GM23338 (cell line): ENCODE results near the gene FXYD5. TPM values are rescaled to one million over a fixed set of nuclear protein-coding genes. Genes with fewer than 3 reads are reported as not detected.

Experiments
- ATAC-seq: fragments of 200-7000 bp; cut with Tn5 transposase; 3 replicates; pipeline ENCODE4 v1.9.1; 2020
- DNase-seq: peaks from one replicate; pipeline ENCODE4 v3.0.0-alpha.2; 2015; ENCODE audit warnings: low spot score
- H2AFZ ChIP-seq: fragments of 200-600 bp; sonication (generic); 2 replicates; pipeline ENCODE4 v1.8.0; 2016; ENCODE audit warnings: antibody characterized with exemption, mild to moderate bottlenecking, moderate library complexity
- H3F3A ChIP-seq: fragments of 200-600 bp; sonication (generic); replicated peaks from 2 replicates; pipeline ENCODE4 v1.8.0; 2017; ENCODE audit warnings: antibody characterized with exemption, mixed run types, low read depth
- H3K27ac ChIP-seq: fragments of 200-600 bp; sonication (generic); 2 replicates; pipeline ENCODE4 v1.6.1; 2016; ENCODE audit warnings: low read depth
- H3K27me3 ChIP-seq: fragments of 200-600 bp; sonication (generic); 2 replicates; pipeline ENCODE4 v1.8.0; 2016; ENCODE audit warnings: mild to moderate bottlenecking, mixed run types, moderate library complexity; ENCODE audit not compliant: insufficient read depth
- H3K36me3 ChIP-seq: fragments of 200-600 bp; sonication (generic); 2 replicates; pipeline ENCODE4 v1.8.0; 2016; ENCODE audit warnings: mild to moderate bottlenecking; ENCODE audit not compliant: insufficient read depth
- H3K4me1 ChIP-seq: fragments of 200-600 bp; sonication (generic); 2 replicates; pipeline ENCODE4 v1.8.0; 2016; ENCODE audit warnings: mild to moderate bottlenecking, moderate library complexity; ENCODE audit not compliant: insufficient read depth
- H3K4me2 ChIP-seq: fragments of 200-600 bp; sonication (generic); 2 replicates; pipeline ENCODE4 v1.7.1; 2017; ENCODE audit warnings: mixed run types
- H3K4me3 ChIP-seq: fragments of 200-600 bp; sonication (generic); 2 replicates; pipeline ENCODE4 v1.6.1; 2016; ENCODE audit warnings: mixed run types
- H3K79me2 ChIP-seq: fragments of 200-600 bp; sonication (generic); replicated peaks from 2 replicates; pipeline ENCODE4 v1.8.0; 2017; ENCODE audit warnings: mild to moderate bottlenecking; ENCODE audit not compliant: insufficient read depth
- H3K9me2 ChIP-seq: fragments of 200-600 bp; sonication (generic); 2 replicates; pipeline ENCODE4 v1.8.0; 2017; ENCODE audit not compliant: insufficient read depth
- H4K20me1 ChIP-seq: fragments of 200-600 bp; sonication (generic); replicated peaks from 2 replicates; pipeline ENCODE4 v1.8.0; 2017; ENCODE audit warnings: mild to moderate bottlenecking; ENCODE audit not compliant: insufficient read depth
- H3K27ac Mint-ChIP-seq: 2 replicates; pipeline ENCODE4 v1.8.0; 2020; ENCODE audit warnings: inconsistent platforms, mild to moderate bottlenecking, moderate library complexity, mixed read lengths
- H3K27me3 Mint-ChIP-seq: 3 replicates; pipeline ENCODE4 v1.8.0; 2022; ENCODE audit warnings: low read depth, mild to moderate bottlenecking, moderate library complexity, mixed read lengths, inconsistent platforms; ENCODE audit not compliant: insufficient read depth, poor library complexity
- H3K36me3 Mint-ChIP-seq: 3 replicates; pipeline ENCODE4 v1.8.0; 2021; ENCODE audit warnings: low read depth, mild to moderate bottlenecking, inconsistent platforms, moderate library complexity, mixed read lengths
- H3K4me1 Mint-ChIP-seq: 3 replicates; pipeline ENCODE4 v1.8.0; 2020; ENCODE audit warnings: mild to moderate bottlenecking, inconsistent platforms, mixed read lengths
- H3K4me3 Mint-ChIP-seq: 3 replicates; pipeline ENCODE4 v1.8.0; 2021; ENCODE audit warnings: moderate library complexity, mild to moderate bottlenecking, inconsistent platforms, mixed read lengths
- H3K9me3 Mint-ChIP-seq: 3 replicates; pipeline ENCODE4 v1.8.0; 2020; ENCODE audit warnings: moderate library complexity, mild to moderate bottlenecking, inconsistent platforms, mixed read lengths
- CREB1 ChIP-seq: fragments of 250-450 bp; sonication (Bioruptor Pico); IDR thresholded peaks from 2 replicates; pipeline ENCODE4 v1.5.0; 2020; ENCODE audit warnings: low read depth, mild to moderate bottlenecking, moderate library complexity
- EZH2 ChIP-seq: fragments of 200-600 bp; sonication (generic); IDR thresholded peaks from one replicate; pipeline ENCODE4 v1.8.0; 2017; ENCODE audit warnings: antibody characterized with exemption, mild to moderate bottlenecking, low read depth; ENCODE audit not compliant: unreplicated experiment
- EZH2phosphoT487 ChIP-seq: fragments of 200-600 bp; sonication (generic); IDR thresholded peaks from one replicate; pipeline ENCODE4 v1.8.1; 2018; ENCODE audit warnings: antibody characterized with exemption; ENCODE audit not compliant: unreplicated experiment
- JUNB ChIP-seq: IDR thresholded peaks from one replicate; pipeline ENCODE4 v1.6.1; 2016; ENCODE audit warnings: antibody characterized with exemption; ENCODE audit not compliant: unreplicated experiment
- NANOG ChIP-seq: IDR thresholded peaks from 2 replicates; pipeline ENCODE4 v1.6.1; 2016; ENCODE audit warnings: antibody characterized with exemption, borderline replicate concordance
- POLR2AphosphoS5 ChIP-seq: IDR thresholded peaks from 2 replicates; pipeline ENCODE4 v1.6.1; 2016; ENCODE audit warnings: antibody characterized with exemption, low read depth
- STAT1 ChIP-seq: IDR thresholded peaks from one replicate; pipeline ENCODE4 v1.6.1; 2016; ENCODE audit warnings: antibody characterized with exemption; ENCODE audit not compliant: unreplicated experiment
- ZNF114 ChIP-seq: fragments of 250-450 bp; sonication (Bioruptor Pico); IDR thresholded peaks from 2 replicates; pipeline ENCODE4 v1.5.0; 2020; ENCODE audit warnings: mild to moderate bottlenecking, moderate library complexity
- ZNF331 ChIP-seq: fragments of 250-450 bp; sonication (Bioruptor Pico); IDR thresholded peaks from 2 replicates; pipeline ENCODE4 v1.5.0; 2020; ENCODE audit warnings: low read depth, mild to moderate bottlenecking, moderate library complexity
- polyA plus RNA-seq: library from polyadenylated mRNA; unstranded; fragments of >200 nt; fragmentation: Nextera tagmentation; extraction: Ambion mirVana; gene quantifications from 2 replicates; pipeline ENCODE4 v1.2.1, GENCODE V29; 2016
- total RNA-seq: library from RNA; depleted of rRNA; stranded (reverse); fragments of >200 nt; shearing (Covaris generic); gene quantifications from 2 replicates; pipeline ENCODE4 v1.2.3, GENCODE V29; 2014
- TF ChIP-seq, protein P1 (sequence below): IDR thresholded peaks from 2 replicates; pipeline ENCODE4 v1.6.1; 2016; ENCODE audit warnings: antibody characterized with exemption
- TF ChIP-seq, protein P2 (sequence below), 2 experiments: fragments of 200-600 bp in 1 of 2; sonication (generic) in 1 of 2; conservative IDR thresholded peaks; 2 replicates each; pipeline versions ENCODE4 v1.5.1 to v1.6.1; 2016 to 2017; ENCODE audit warnings: antibody characterized with exemption in 2 of 2, low read depth in 2 of 2, mild to moderate bottlenecking in 2 of 2, moderate library complexity in 1 of 2
- TF ChIP-seq, protein P3 (sequence below): fragments of 250-450 bp; sonication (Bioruptor Pico); IDR thresholded peaks from 2 replicates; pipeline ENCODE4 v1.5.0; 2020; ENCODE audit warnings: mild to moderate bottlenecking, moderate library complexity
- TF ChIP-seq, protein P4 (sequence below): IDR thresholded peaks from one replicate; pipeline ENCODE4 v1.6.1; 2018; ENCODE audit warnings: antibody characterized with exemption; ENCODE audit not compliant: unreplicated experiment

The FXYD5 gene
- total and polyA plus RNA-seq, 2 experiments from 2014 or later, result 97.7 to 233 TPM

DNA sequence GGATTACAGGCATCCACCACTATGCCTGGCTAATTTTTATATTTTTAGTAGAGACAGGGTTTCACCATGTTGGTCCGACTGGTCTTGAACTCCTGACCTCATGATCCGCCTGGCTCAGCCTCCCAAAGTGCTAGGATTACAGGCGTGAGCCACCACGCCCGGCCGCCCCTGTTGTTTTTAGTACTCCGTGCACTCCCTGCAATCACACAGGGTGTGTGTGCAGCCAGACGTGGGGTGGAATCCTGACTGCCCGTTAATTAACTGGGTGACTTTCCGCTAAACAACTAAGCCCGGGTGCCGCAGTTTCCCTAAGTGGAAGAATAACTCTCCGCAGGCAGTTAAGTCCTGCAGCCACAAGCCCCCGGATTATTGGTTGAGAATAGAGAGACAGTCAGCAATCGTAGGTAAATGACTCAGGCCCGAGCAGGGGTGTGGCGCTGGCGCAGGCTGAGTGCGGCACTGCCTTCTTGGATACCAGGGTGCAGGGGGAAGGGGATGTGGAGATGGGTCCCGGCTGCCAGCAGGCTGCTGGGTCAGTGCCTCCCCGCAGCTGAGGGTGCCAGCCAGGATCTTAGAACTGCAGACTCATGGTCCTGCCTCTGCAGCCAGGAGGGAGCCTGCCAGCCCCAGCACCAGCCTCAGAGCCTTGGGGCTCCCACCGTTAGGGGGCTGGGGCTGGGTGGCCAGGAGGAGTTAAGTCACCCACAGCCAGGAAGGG, 45.0 kb upstream of the FXYD5 start:
- H3K27ac Mint-ChIP-seq, result peak overlapping the region; percentile 52; the same call in 1 of the 2 replicates
- no peak overlapping the region for H3K4me2 ChIP-seq
- H3K4me3 Mint-ChIP-seq, result no peak overlapping the region
- peaks cover 21% of the 10 kb centered on the region for H3K4me1 Mint-ChIP-seq
- H3K27me3 Mint-ChIP-seq, result peaks cover 20% of the 10 kb centered on the region
- H3K79me2 ChIP-seq, result no peaks in the 10 kb centered on the region
- H3K9me2 ChIP-seq, result no peaks in the 10 kb centered on the region
- H4K20me1 ChIP-seq, result no peaks in the 10 kb centered on the region
- peak; percentile 30 for DNase-seq
- H3K4me3 ChIP-seq, result no peak overlapping the region
- H3F3A ChIP-seq, result no peaks in the 10 kb centered on the region
- peaks cover 8% of the 10 kb centered on the region for H3K4me1 ChIP-seq
- no peaks in the 10 kb centered on the region for H3K36me3 ChIP-seq
- H2AFZ ChIP-seq, result peak overlapping the region; percentile 69; the same call in 1 of the 2 replicates
- peak; percentile 17 for ATAC-seq
- TF ChIP-seq, protein P1, sequence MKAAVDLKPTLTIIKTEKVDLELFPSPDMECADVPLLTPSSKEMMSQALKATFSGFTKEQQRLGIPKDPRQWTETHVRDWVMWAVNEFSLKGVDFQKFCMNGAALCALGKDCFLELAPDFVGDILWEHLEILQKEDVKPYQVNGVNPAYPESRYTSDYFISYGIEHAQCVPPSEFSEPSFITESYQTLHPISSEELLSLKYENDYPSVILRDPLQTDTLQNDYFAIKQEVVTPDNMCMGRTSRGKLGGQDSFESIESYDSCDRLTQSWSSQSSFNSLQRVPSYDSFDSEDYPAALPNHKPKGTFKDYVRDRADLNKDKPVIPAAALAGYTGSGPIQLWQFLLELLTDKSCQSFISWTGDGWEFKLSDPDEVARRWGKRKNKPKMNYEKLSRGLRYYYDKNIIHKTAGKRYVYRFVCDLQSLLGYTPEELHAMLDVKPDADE, result no peak
- TF ChIP-seq, protein P2, sequence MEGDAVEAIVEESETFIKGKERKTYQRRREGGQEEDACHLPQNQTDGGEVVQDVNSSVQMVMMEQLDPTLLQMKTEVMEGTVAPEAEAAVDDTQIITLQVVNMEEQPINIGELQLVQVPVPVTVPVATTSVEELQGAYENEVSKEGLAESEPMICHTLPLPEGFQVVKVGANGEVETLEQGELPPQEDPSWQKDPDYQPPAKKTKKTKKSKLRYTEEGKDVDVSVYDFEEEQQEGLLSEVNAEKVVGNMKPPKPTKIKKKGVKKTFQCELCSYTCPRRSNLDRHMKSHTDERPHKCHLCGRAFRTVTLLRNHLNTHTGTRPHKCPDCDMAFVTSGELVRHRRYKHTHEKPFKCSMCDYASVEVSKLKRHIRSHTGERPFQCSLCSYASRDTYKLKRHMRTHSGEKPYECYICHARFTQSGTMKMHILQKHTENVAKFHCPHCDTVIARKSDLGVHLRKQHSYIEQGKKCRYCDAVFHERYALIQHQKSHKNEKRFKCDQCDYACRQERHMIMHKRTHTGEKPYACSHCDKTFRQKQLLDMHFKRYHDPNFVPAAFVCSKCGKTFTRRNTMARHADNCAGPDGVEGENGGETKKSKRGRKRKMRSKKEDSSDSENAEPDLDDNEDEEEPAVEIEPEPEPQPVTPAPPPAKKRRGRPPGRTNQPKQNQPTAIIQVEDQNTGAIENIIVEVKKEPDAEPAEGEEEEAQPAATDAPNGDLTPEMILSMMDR (conservative IDR thresholded peaks at IDR 0.05; ENCODE audit: low read depth in 2 of 2), result no peak
- no peak for TF ChIP-seq ZNF114
- TF ChIP-seq, protein P3, sequence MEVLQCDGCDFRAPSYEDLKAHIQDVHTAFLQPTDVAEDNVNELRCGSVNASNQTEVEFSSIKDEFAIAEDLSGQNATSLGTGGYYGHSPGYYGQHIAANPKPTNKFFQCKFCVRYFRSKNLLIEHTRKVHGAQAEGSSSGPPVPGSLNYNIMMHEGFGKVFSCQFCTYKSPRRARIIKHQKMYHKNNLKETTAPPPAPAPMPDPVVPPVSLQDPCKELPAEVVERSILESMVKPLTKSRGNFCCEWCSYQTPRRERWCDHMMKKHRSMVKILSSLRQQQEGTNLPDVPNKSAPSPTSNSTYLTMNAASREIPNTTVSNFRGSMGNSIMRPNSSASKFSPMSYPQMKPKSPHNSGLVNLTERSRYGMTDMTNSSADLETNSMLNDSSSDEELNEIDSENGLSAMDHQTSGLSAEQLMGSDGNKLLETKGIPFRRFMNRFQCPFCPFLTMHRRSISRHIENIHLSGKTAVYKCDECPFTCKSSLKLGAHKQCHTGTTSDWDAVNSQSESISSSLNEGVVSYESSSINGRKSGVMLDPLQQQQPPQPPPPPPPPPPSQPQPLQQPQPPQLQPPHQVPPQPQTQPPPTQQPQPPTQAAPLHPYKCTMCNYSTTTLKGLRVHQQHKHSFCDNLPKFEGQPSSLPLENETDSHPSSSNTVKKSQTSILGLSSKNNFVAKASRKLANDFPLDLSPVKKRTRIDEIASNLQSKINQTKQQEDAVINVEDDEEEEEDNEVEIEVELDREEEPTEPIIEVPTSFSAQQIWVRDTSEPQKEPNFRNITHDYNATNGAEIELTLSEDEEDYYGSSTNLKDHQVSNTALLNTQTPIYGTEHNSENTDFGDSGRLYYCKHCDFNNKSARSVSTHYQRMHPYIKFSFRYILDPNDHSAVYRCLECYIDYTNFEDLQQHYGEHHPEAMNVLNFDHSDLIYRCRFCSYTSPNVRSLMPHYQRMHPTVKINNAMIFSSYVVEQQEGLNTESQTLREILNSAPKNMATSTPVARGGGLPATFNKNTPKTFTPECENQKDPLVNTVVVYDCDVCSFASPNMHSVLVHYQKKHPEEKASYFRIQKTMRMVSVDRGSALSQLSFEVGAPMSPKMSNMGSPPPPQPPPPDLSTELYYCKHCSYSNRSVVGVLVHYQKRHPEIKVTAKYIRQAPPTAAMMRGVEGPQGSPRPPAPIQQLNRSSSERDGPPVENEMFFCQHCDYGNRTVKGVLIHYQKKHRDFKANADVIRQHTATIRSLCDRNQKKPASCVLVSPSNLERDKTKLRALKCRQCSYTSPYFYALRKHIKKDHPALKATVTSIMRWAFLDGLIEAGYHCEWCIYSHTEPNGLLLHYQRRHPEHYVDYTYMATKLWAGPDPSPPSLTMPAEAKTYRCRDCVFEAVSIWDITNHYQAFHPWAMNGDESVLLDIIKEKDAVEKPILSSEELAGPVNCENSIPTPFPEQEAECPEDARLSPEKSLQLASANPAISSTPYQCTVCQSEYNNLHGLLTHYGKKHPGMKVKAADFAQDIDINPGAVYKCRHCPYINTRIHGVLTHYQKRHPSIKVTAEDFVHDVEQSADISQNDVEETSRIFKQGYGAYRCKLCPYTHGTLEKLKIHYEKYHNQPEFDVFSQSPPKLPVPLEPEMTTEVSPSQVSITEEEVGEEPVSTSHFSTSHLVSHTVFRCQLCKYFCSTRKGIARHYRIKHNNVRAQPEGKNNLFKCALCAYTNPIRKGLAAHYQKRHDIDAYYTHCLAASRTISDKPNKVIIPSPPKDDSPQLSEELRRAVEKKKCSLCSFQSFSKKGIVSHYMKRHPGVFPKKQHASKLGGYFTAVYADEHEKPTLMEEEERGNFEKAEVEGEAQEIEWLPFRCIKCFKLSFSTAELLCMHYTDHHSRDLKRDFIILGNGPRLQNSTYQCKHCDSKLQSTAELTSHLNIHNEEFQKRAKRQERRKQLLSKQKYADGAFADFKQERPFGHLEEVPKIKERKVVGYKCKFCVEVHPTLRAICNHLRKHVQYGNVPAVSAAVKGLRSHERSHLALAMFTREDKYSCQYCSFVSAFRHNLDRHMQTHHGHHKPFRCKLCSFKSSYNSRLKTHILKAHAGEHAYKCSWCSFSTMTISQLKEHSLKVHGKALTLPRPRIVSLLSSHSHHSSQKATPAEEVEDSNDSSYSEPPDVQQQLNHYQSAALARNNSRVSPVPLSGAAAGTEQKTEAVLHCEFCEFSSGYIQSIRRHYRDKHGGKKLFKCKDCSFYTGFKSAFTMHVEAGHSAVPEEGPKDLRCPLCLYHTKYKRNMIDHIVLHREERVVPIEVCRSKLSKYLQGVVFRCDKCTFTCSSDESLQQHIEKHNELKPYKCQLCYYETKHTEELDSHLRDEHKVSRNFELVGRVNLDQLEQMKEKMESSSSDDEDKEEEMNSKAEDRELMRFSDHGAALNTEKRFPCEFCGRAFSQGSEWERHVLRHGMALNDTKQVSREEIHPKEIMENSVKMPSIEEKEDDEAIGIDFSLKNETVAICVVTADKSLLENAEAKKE, result no peak
- TF ChIP-seq EZH2phosphoT487, result no peak
- TF ChIP-seq NANOG, result no peak
- no peak for TF ChIP-seq JUNB
- TF ChIP-seq STAT1, result no peak
- TF ChIP-seq, protein P4, sequence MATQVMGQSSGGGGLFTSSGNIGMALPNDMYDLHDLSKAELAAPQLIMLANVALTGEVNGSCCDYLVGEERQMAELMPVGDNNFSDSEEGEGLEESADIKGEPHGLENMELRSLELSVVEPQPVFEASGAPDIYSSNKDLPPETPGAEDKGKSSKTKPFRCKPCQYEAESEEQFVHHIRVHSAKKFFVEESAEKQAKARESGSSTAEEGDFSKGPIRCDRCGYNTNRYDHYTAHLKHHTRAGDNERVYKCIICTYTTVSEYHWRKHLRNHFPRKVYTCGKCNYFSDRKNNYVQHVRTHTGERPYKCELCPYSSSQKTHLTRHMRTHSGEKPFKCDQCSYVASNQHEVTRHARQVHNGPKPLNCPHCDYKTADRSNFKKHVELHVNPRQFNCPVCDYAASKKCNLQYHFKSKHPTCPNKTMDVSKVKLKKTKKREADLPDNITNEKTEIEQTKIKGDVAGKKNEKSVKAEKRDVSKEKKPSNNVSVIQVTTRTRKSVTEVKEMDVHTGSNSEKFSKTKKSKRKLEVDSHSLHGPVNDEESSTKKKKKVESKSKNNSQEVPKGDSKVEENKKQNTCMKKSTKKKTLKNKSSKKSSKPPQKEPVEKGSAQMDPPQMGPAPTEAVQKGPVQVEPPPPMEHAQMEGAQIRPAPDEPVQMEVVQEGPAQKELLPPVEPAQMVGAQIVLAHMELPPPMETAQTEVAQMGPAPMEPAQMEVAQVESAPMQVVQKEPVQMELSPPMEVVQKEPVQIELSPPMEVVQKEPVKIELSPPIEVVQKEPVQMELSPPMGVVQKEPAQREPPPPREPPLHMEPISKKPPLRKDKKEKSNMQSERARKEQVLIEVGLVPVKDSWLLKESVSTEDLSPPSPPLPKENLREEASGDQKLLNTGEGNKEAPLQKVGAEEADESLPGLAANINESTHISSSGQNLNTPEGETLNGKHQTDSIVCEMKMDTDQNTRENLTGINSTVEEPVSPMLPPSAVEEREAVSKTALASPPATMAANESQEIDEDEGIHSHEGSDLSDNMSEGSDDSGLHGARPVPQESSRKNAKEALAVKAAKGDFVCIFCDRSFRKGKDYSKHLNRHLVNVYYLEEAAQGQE, result no peak
- no peak for TF ChIP-seq ZNF331
- TF ChIP-seq CREB1 (CRISPR knock-in tag), result no peak
- TF ChIP-seq EZH2, result no peak
- no peak for TF ChIP-seq POLR2AphosphoS5
- H3K9me3 Mint-ChIP-seq, result no peaks in the 10 kb centered on the region; the same call in 2 of the 3 replicates
- H3K27me3 ChIP-seq, result no peaks in the 10 kb centered on the region
- H3K27ac ChIP-seq, result no peak overlapping the region
- peaks cover 11% of the 10 kb centered on the region; the same call in 1 of the 3 replicates for H3K36me3 Mint-ChIP-seq
